Neural cell (in vitro differentiated cells): ENCODE data around the gene GLB1L3. TPM values are rescaled to one million over a fixed set of nuclear protein-coding genes. Genes with fewer than 3 reads are reported as not detected.

Source experiments
- H2AFZ ChIP-seq: fragments of 200-600, 300-800 bp; sonication (generic), shearing (Covaris generic); 2 replicates; pipeline ENCODE4 v1.6.0; 2014; ENCODE audit warnings: low read depth, mild to moderate bottlenecking, antibody characterized with exemption, low read length, moderate library complexity
- H3F3A ChIP-seq: fragments of 200-600 bp; shearing (Covaris generic); 2 replicates; pipeline ENCODE4 v1.6.1; 2016; ENCODE audit warnings: mild to moderate bottlenecking, moderate library complexity, mixed read lengths, antibody characterized with exemption, low read length; ENCODE audit not compliant: insufficient read depth, poor library complexity, severe bottlenecking
- H3K27ac ChIP-seq: fragments of 200-600, 300-800 bp; sonication (generic), shearing (Covaris generic); 2 replicates; pipeline ENCODE4 v1.5.1; 2014; ENCODE audit warnings: mild to moderate bottlenecking, low read length, moderate library complexity
- H3K27me3 ChIP-seq: fragments of 300-800, 200-600 bp; sonication (generic), shearing (Covaris generic); 2 replicates; pipeline ENCODE4 v1.6.0; 2014; ENCODE audit warnings: mild to moderate bottlenecking, low read depth, low read length, moderate library complexity; ENCODE audit not compliant: insufficient read depth
- H3K36me3 ChIP-seq: fragments of 300-800, 200-600 bp; sonication (generic), shearing (Covaris generic); 2 replicates; pipeline ENCODE4 v1.5.1; 2014; ENCODE audit warnings: mild to moderate bottlenecking, antibody characterized with exemption, low read length, moderate library complexity; ENCODE audit not compliant: insufficient read depth
- H3K4me2 ChIP-seq: fragments of 300-800, 200-600 bp; sonication (generic), shearing (Covaris generic); 2 replicates; pipeline ENCODE4 v1.6.0; 2014; ENCODE audit warnings: mild to moderate bottlenecking, low read length
- H3K4me3 ChIP-seq: fragments of 300-800, 200-600 bp; sonication (generic), shearing (Covaris generic); 2 replicates; pipeline ENCODE4 v1.5.1; 2014; ENCODE audit warnings: mild to moderate bottlenecking, low read length, moderate library complexity
- H3K79me2 ChIP-seq: fragments of 200-600 bp; shearing (Covaris generic); replicated peaks from 2 replicates; pipeline ENCODE4 v1.6.0; 2014; ENCODE audit warnings: mild to moderate bottlenecking, low read length, moderate library complexity; ENCODE audit not compliant: insufficient read depth
- H3K9ac ChIP-seq: fragments of 300-800, 200-600 bp; sonication (generic), shearing (Covaris generic); 2 replicates; pipeline ENCODE4 v1.6.1; 2016; ENCODE audit warnings: mild to moderate bottlenecking, low read length, mixed read lengths
- H3K9me2 ChIP-seq: fragments of 200-600 bp; shearing (Covaris generic); 2 replicates; pipeline ENCODE4 v1.6.1; 2016; ENCODE audit warnings: mild to moderate bottlenecking, low read length, mixed read lengths; ENCODE audit not compliant: insufficient read depth
- H3K9me3 ChIP-seq: fragments of 200-600, 300-800 bp; sonication (generic), shearing (Covaris generic); 2 replicates; pipeline ENCODE4 v1.6.1; 2016; ENCODE audit warnings: mild to moderate bottlenecking, mixed run types, low read length, moderate library complexity, mixed read lengths
- H4K20me1 ChIP-seq: fragments of 200-600 bp; shearing (Covaris generic); 2 replicates; pipeline ENCODE4 v1.6.1; 2016; ENCODE audit warnings: mild to moderate bottlenecking, mixed run types; ENCODE audit not compliant: insufficient read depth
- CTCF ChIP-seq: fragments of 450-650 bp; IDR thresholded peaks from 2 replicates; pipeline ENCODE4 v1.5.1; 2014; ENCODE audit warnings: antibody characterized with exemption, mild to moderate bottlenecking, moderate library complexity; ENCODE audit not compliant: poor library complexity, severe bottlenecking
- EP300 ChIP-seq: fragments of 450-650 bp; conservative IDR thresholded peaks from 2 replicates; pipeline ENCODE4 v1.6.1; 2014; ENCODE audit warnings: antibody characterized with exemption, mild to moderate bottlenecking, moderate library complexity; ENCODE audit not compliant: poor library complexity, severe bottlenecking
- EZH2 ChIP-seq: fragments of 200-600, 300-800 bp; shearing (Covaris generic), sonication (generic); IDR thresholded peaks from 2 replicates; pipeline ENCODE4 v1.6.1; 2014; ENCODE audit warnings: antibody characterized with exemption, low read length, borderline replicate concordance, mild to moderate bottlenecking; ENCODE audit not compliant: insufficient read depth, poor library complexity, severe bottlenecking
- MXI1 ChIP-seq: fragments of 450-650 bp; conservative IDR thresholded peaks from 2 replicates; pipeline ENCODE4 v1.6.1; 2014; ENCODE audit warnings: antibody characterized with exemption, mild to moderate bottlenecking; ENCODE audit not compliant: poor library complexity, severe bottlenecking
- POLR2AphosphoS5 ChIP-seq: IDR thresholded peaks from 2 replicates; pipeline ENCODE4 v1.6.1; 2012
- RAD21 ChIP-seq: fragments of 450-650 bp; conservative IDR thresholded peaks from 2 replicates; pipeline ENCODE4 v1.6.1; 2014; ENCODE audit warnings: antibody characterized with exemption, mild to moderate bottlenecking, moderate library complexity
- REST ChIP-seq: IDR thresholded peaks from 2 replicates; pipeline ENCODE4 v1.6.1; 2012; ENCODE audit warnings: borderline replicate concordance
- SMC3 ChIP-seq: fragments of 450-650 bp; conservative IDR thresholded peaks from 2 replicates; pipeline ENCODE4 v1.6.1; 2014; ENCODE audit warnings: antibody characterized with exemption, mild to moderate bottlenecking, moderate library complexity; ENCODE audit not compliant: poor library complexity
- TAF1 ChIP-seq: IDR thresholded peaks from 2 replicates; pipeline ENCODE4 v1.6.1; 2012; ENCODE audit warnings: low read depth
- polyA plus RNA-seq: library from polyadenylated mRNA; depleted of rRNA; stranded (reverse); fragments of >200 nt; gene quantifications from 2 replicates; pipeline ENCODE4 v1.2.3, GENCODE V29; 2014

GLB1L3 gene
- polyA plus RNA-seq, 1 donor from 2014 or later, result 0.19 TPM

DNA sequence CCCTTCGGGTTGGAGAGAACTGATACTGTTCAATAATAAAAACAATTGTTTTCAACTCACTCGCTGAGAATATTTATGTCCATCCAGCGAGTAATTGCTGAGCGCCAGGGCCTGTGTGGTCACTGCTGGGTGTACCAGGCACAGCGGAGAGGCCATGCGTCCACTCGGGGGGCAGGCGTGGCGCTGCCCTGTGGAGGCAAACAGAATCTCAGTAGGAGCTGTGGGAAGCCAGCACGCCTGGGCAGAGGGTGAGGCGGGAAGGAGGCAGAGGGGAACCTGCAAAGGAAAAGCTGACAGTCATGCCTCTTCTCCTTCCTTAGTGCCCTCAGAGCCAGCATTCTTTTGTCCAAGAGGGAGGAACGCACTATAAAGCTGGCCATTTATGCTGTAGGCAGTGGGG lies 11.4 kb downstream of the GLB1L3 start:
- Histone ChIP-seq H3K36me3 (no peaks in the 10 kb centered on the region), H3K79me2 (no peaks in the 10 kb centered on the region), H3K4me3 (no peak overlapping the region), H3K9me3 (no peaks in the 10 kb centered on the region), H3K9me2 (no peaks in the 10 kb centered on the region), H3K27ac (no peak overlapping the region), H2AFZ (no peak overlapping the region), H4K20me1 (no peaks in the 10 kb centered on the region), H3F3A (no peaks in the 10 kb centered on the region), H3K27me3 (no peaks in the 10 kb centered on the region), H3K9ac (no peak overlapping the region), H3K4me2 (no peak overlapping the region)
- TF ChIP-seq SMC3 (no peak), MXI1 (no peak), CTCF (no peak), RAD21 (no peak)

- Histone ChIP-seq H4K20me1 (no peaks in the 10 kb centered on the region), H3K9ac (no peak overlapping the region), H3K9me3 (no peaks in the 10 kb centered on the region), H3K9me2 (no peaks in the 10 kb centered on the region), H3K27me3 (no peaks in the 10 kb centered on the region), H3F3A (no peaks in the 10 kb centered on the region), H3K4me2 (no peak overlapping the region), H2AFZ (no peak overlapping the region), H3K4me3 (no peak overlapping the region), H3K79me2 (no peaks in the 10 kb centered on the region), H3K36me3 (no peaks in the 10 kb centered on the region), H3K27ac (no peak overlapping the region)
- TF ChIP-seq TAF1, result no peak
- TF ChIP-seq EZH2, result no peak
- no peak for TF ChIP-seq CTCF
- TF ChIP-seq MXI1, result no peak
- TF ChIP-seq RAD21, result no peak
- no peak for TF ChIP-seq POLR2AphosphoS5
- TF ChIP-seq REST, result no peak
- no peak for TF ChIP-seq EP300
- TF ChIP-seq SMC3, result no peak
Measured at GRCh38 chr11:134288486-134288885, 12.3 kb downstream of the GLB1L3 start.
